SK-N-SH (cell line): ENCODE measurements around the gene SMAD5. TPM values are rescaled to one million over a fixed set of nuclear protein-coding genes. Genes with fewer than 3 reads are reported as not detected.

Experiments used
- CTCF ChIA-PET: fragments of 300-600, 350-600 bp; formaldehyde crosslinking; extraction: SDS; loops from one replicate; lab custom pipeline; 2021; lab: Yijun Ruan, JAX
- POLR2A ChIA-PET: fragments of 350-600 bp; sonication (Branson Sonifier 250); formaldehyde crosslinking; extraction: SDS; loops from one replicate; lab custom pipeline; 2020; ENCODE audit warnings: antibody characterized with exemption, inconsistent platforms; lab: Yijun Ruan, JAX
- DNase-seq: peaks from one replicate; pipeline ENCODE4 v3.0.0; 2012
- H2AFZ ChIP-seq: fragments of 200-600 bp; sonication (generic); 2 replicates; pipeline ENCODE4 v1.8.1; 2016; ENCODE audit warnings: antibody characterized with exemption, mild to moderate bottlenecking, low read depth
- H3F3A ChIP-seq: fragments of 200-600 bp; sonication (generic); replicated peaks from 2 replicates; pipeline ENCODE3; 2016; ENCODE audit warnings: antibody characterized with exemption, mild to moderate bottlenecking; ENCODE audit not compliant: insufficient read depth
- H3K27ac ChIP-seq, 2 experiments: fragments of 200-500 bp in 1 of 2; fragments of 200-600 bp in 1 of 2; sonication (Bioruptor generic) in 1 of 2; sonication (generic), shearing (Covaris generic) in 1 of 2; 2 replicates each; pipeline versions ENCODE4 v1.5.1 to v1.6.1; 2014 to 2016; ENCODE audit warnings: low read depth in 2 of 2, inconsistent platforms in 1 of 2, low read length in 1 of 2, mild to moderate bottlenecking in 1 of 2, mixed read lengths in 1 of 2
- H3K27me3 ChIP-seq: fragments of 200-600 bp; sonication (generic), shearing (Covaris generic); 2 replicates; pipeline ENCODE4 v1.6.1; 2016; ENCODE audit warnings: mixed run types; ENCODE audit not compliant: insufficient read depth
- H3K36me3 ChIP-seq, 2 experiments: fragments of 200-500 bp in 1 of 2; fragments of 200-600 bp in 1 of 2; sonication (Bioruptor generic) in 1 of 2; sonication (generic) in 1 of 2; replicated peaks in 1 of 2; 2 replicates each; pipeline versions ENCODE3 to v1.5.1; 2014 to 2016; ENCODE audit warnings: low read length in 1 of 2, mild to moderate bottlenecking in 1 of 2; ENCODE audit not compliant: insufficient read depth in 2 of 2, control insufficient read depth in 1 of 2
- H3K4me1 ChIP-seq, 2 experiments: fragments of 200-500 bp in 1 of 2; fragments of 200-600 bp in 1 of 2; sonication (Bioruptor generic) in 1 of 2; sonication (generic), shearing (Covaris generic) in 1 of 2; 2 replicates each; pipeline versions ENCODE4 v1.5.1 to v1.6.1; 2014 to 2016; ENCODE audit warnings: low read depth in 1 of 2, low read length in 1 of 2, mixed run types in 1 of 2; ENCODE audit not compliant: insufficient read depth in 2 of 2, control insufficient read depth in 1 of 2
- H3K4me2 ChIP-seq: fragments of 200-600 bp; sonication (generic), shearing (Covaris generic); 2 replicates; pipeline ENCODE4 v1.6.1; 2017; ENCODE audit warnings: mixed run types
- H3K4me3 ChIP-seq, 2 experiments: fragments of 200-500 bp in 1 of 2; fragments of 200-600 bp in 1 of 2; sonication (Bioruptor generic) in 1 of 2; sonication (generic), shearing (Covaris generic) in 1 of 2; 2 replicates each; pipeline versions ENCODE4 v1.5.1 to v1.8.1; 2014 to 2016; ENCODE audit warnings: low read depth in 2 of 2, inconsistent platforms in 1 of 2, low read length in 1 of 2, mild to moderate bottlenecking in 1 of 2, mixed read lengths in 1 of 2, moderate library complexity in 1 of 2
- H3K79me2 ChIP-seq: fragments of 200-600 bp; sonication (generic); 2 replicates; pipeline ENCODE4 v1.8.1; 2017; ENCODE audit warnings: mild to moderate bottlenecking; ENCODE audit not compliant: insufficient read depth
- H3K9ac ChIP-seq: fragments of 200-600 bp; sonication (generic); 2 replicates; pipeline ENCODE4 v1.6.1; 2017; ENCODE audit warnings: mixed run types
- H3K9me2 ChIP-seq: fragments of 200-600 bp; sonication (generic); 2 replicates; pipeline ENCODE4 v1.6.1; 2017; ENCODE audit warnings: mixed run types
- H3K9me3 ChIP-seq: fragments of 200-600 bp; sonication (generic); 2 replicates; pipeline ENCODE4 v1.6.1; 2017; ENCODE audit warnings: mixed run types, mild to moderate bottlenecking, moderate library complexity
- H4K20me1 ChIP-seq: fragments of 200-600 bp; sonication (generic); 2 replicates; pipeline ENCODE4 v1.6.1; 2017; ENCODE audit warnings: mild to moderate bottlenecking, mixed run types; ENCODE audit not compliant: insufficient read depth
- CHD2 ChIP-seq: fragments of 150-350 bp; IDR thresholded peaks from 2 replicates; pipeline ENCODE4 v1.6.1; 2018; ENCODE audit warnings: low read length; ENCODE audit not compliant: partially characterized antibody
- EP300 ChIP-seq, 2 experiments: IDR thresholded peaks; 2 replicates each; pipeline versions ENCODE4 v1.4.0 to v1.6.1; 2012; ENCODE audit warnings: borderline replicate concordance in 1 of 2, low read depth in 1 of 2, low read length in 1 of 2
- EZH2phosphoT487 ChIP-seq: fragments of 200-600 bp; sonication (generic); IDR thresholded peaks from 2 replicates; pipeline ENCODE4 v1.6.1; 2017; ENCODE audit warnings: low read depth, mixed run types, mild to moderate bottlenecking, antibody characterized with exemption, moderate library complexity, borderline replicate concordance
- FOXJ3 ChIP-seq: sonication (generic); formaldehyde crosslinking; IDR thresholded peaks from 2 replicates; pipeline ENCODE4 v1.5.1; 2020; ENCODE audit warnings: mild to moderate bottlenecking, missing genetic modification reagents
- FOXM1 ChIP-seq: IDR thresholded peaks from 2 replicates; pipeline ENCODE4 v1.4.0; 2012; ENCODE audit warnings: low read depth, mild to moderate bottlenecking
- NFIC ChIP-seq: IDR thresholded peaks from 2 replicates; pipeline ENCODE4 v1.4.0; 2012; ENCODE audit warnings: borderline replicate concordance
- NRF1 ChIP-seq: IDR thresholded peaks from 2 replicates; pipeline ENCODE4 v1.6.1; 2012; ENCODE audit warnings: low read depth, mild to moderate bottlenecking, low read length
- PBX3 ChIP-seq: IDR thresholded peaks from 2 replicates; pipeline ENCODE4; 2012
- RCOR1 ChIP-seq: fragments of 150-350 bp; IDR thresholded peaks from 2 replicates; pipeline ENCODE4 v1.6.1; 2017; ENCODE audit warnings: antibody characterized with exemption, low read length
- RXRA ChIP-seq: IDR thresholded peaks from 2 replicates; pipeline ENCODE4 v1.4.0; 2012; ENCODE audit warnings: low read depth, mild to moderate bottlenecking, borderline replicate concordance
- SIN3A ChIP-seq: IDR thresholded peaks from 2 replicates; pipeline ENCODE4 v1.6.1; 2012; ENCODE audit warnings: low read depth, mild to moderate bottlenecking, low read length, moderate library complexity, borderline replicate concordance
- TCF12 ChIP-seq: IDR thresholded peaks from 2 replicates; pipeline ENCODE4 v1.4.0; 2012
- TEAD4 ChIP-seq: IDR thresholded peaks from 2 replicates; pipeline ENCODE4 v1.4.0; 2012; ENCODE audit warnings: mild to moderate bottlenecking, borderline replicate concordance; ENCODE audit not compliant: insufficient read depth
- WGBS: methylation state at CpG from one replicate; pipeline ENCODE4 v1.1.6; 2017; ENCODE audit warnings: low lambda C conversion rate; 5-methylcytosine and 5-hydroxymethylcytosine counted together
- polyA plus RNA-seq, 3 experiments: library from polyadenylated mRNA; depleted of rRNA; stranded (reverse); fragments of >200 nt; gene quantifications; 2 replicates each; pipeline ENCODE4 v1.2.3, GENCODE V29; 2012
- TF ChIP-seq, protein P1 (sequence below): IDR thresholded peaks from 2 replicates; pipeline ENCODE4 v1.4.0; 2012; ENCODE audit warnings: low read depth, borderline replicate concordance

Gene SMAD5
- polyA plus RNA-seq, 1 of the 3 experiments (the other 2 are of a cell fraction), result 26.9 TPM

- H3K27me3 ChIP-seq, result no peaks in the 10 kb centered on the region
- H3K9me2 ChIP-seq, result no peaks in the 10 kb centered on the region
- POLR2A ChIA-PET, result no interaction called here
- H3K27ac ChIP-seq, result no peak overlapping the region
- no peak overlapping the region for H3K9ac ChIP-seq
- no peak overlapping the region for H2AFZ ChIP-seq
- no peak overlapping the region for H3K4me3 ChIP-seq
- WGBS, result 97% methylated on average over 5 of the region's 5 CpGs
- H3K9me3 ChIP-seq, result no peaks in the 10 kb centered on the region
- H3K79me2 ChIP-seq, result peaks cover 94% of the 10 kb centered on the region
- H3K4me1 ChIP-seq, result no peaks in the 10 kb centered on the region; a peak in 1 of 4 replicates
- peaks cover 7% of the 10 kb centered on the region for H3F3A ChIP-seq
- CTCF ChIA-PET, result interaction anchor here (1.8 kb wide), 1 partner anchor 16 kb away, joined by 6 read pairs; no protein-coding TSS in a partner anchor
- TF ChIP-seq, protein P1, sequence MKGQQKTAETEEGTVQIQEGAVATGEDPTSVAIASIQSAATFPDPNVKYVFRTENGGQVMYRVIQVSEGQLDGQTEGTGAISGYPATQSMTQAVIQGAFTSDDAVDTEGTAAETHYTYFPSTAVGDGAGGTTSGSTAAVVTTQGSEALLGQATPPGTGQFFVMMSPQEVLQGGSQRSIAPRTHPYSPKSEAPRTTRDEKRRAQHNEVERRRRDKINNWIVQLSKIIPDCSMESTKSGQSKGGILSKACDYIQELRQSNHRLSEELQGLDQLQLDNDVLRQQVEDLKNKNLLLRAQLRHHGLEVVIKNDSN, result no peak
- TF ChIP-seq SIN3A (no peak), FOXM1 (no peak), PBX3 (no peak), RXRA (no peak)
- no peak overlapping the region for H3K4me2 ChIP-seq
- H4K20me1 ChIP-seq, result peaks cover 34% of the 10 kb centered on the region
- no peak for DNase-seq
- peaks cover 68 to 80% of the 10 kb centered on the region in 2 experiments for H3K36me3 ChIP-seq
These were observed 24.9 kb downstream of the SMAD5 start for GRCh38 chr5:136157514-136157913.

- no peaks in the 10 kb centered on the region for H3K27me3 ChIP-seq
- H3K9me3 ChIP-seq, result no peaks in the 10 kb centered on the region
- ChIA-PET POLR2A (no interaction called here), CTCF (interaction anchor here (0.8 kb wide), 1 partner anchor 14 kb away, joined by 4 read pairs; no protein-coding TSS in a partner anchor)
- H3K4me3 ChIP-seq, result no peak overlapping the region
- no peak overlapping the region for H3K27ac ChIP-seq
- no peaks in the 10 kb centered on the region for H3K9me2 ChIP-seq
- H3K4me2 ChIP-seq, result no peak overlapping the region
- H3F3A ChIP-seq, result peaks cover 5% of the 10 kb centered on the region
- no peak overlapping the region for H3K9ac ChIP-seq
- 81% methylated on average over 3 of the region's 3 CpGs for WGBS
- no peak for TF ChIP-seq NFIC
- TF ChIP-seq EZH2phosphoT487, result no peak
- no peak for TF ChIP-seq CHD2
- TF ChIP-seq EP300 (IDR thresholded peaks at IDR 0.05; ENCODE audit: borderline replicate concordance in 1 of 2, low read depth in 1 of 2, low read length in 1 of 2), result no peak
- no peak for TF ChIP-seq NRF1
- TF ChIP-seq, protein P1, result no peak
- no peak for TF ChIP-seq TEAD4
- no peak for TF ChIP-seq PBX3
- no peak for TF ChIP-seq FOXJ3 (CRISPR knock-in tag)
- TF ChIP-seq TCF12, result no peak
- no peak for TF ChIP-seq RCOR1
- TF ChIP-seq RXRA, result no peak
- no peak overlapping the region for H2AFZ ChIP-seq
- DNase-seq, result no peak
- peaks cover 93% of the 10 kb centered on the region for H3K79me2 ChIP-seq
- no peaks in the 10 kb centered on the region; a peak in 1 of 4 replicates for H3K4me1 ChIP-seq
- H3K36me3 ChIP-seq, result peaks cover 70 to 77% of the 10 kb centered on the region in 2 experiments
- peaks cover 22% of the 10 kb centered on the region for H4K20me1 ChIP-seq
These were observed 26.8 kb downstream of the SMAD5 start for GRCh38 chr5:136159457-136159856.
